ENCODE data around the gene CES1.
"Not testable (repeated sequence)": the region's sequence is repeated elsewhere in the genome, so short reads cannot be mapped to it uniquely, and the experiment has no call there.

DNA sequence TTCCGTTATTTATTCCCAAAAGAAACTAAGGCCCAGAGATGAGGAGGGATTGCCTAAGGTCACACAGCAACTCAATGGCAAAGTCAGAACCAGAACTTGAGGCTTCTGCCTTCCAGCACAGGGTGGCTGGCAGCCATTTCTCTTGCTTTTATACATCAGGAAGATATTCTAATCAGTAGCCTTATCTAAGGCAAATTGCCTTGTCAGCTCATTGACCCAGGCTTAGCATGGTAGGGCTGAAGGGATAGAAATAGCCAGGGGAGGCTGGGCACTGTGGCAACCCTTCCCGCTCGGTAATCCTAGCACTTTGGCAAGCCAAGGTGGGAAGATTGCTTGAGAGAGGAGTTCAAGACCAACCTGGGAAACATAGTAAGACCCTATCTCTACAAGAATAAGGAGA lies 2.3 kb upstream of the CES1 start:
- TF ChIP-seq POLR2A (IDR thresholded peaks at IDR 0.05), result not testable (repeated sequence)
- TF ChIP-seq, protein P1, sequence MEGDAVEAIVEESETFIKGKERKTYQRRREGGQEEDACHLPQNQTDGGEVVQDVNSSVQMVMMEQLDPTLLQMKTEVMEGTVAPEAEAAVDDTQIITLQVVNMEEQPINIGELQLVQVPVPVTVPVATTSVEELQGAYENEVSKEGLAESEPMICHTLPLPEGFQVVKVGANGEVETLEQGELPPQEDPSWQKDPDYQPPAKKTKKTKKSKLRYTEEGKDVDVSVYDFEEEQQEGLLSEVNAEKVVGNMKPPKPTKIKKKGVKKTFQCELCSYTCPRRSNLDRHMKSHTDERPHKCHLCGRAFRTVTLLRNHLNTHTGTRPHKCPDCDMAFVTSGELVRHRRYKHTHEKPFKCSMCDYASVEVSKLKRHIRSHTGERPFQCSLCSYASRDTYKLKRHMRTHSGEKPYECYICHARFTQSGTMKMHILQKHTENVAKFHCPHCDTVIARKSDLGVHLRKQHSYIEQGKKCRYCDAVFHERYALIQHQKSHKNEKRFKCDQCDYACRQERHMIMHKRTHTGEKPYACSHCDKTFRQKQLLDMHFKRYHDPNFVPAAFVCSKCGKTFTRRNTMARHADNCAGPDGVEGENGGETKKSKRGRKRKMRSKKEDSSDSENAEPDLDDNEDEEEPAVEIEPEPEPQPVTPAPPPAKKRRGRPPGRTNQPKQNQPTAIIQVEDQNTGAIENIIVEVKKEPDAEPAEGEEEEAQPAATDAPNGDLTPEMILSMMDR (IDR thresholded peaks at IDR 0.05), result not testable (repeated sequence)

Data from right lobe of liver (tissue), 4 donors.